GM12872 (cell line): ENCODE data around the gene CCDC106.

Experiments
- CTCF ChIP-seq: IDR thresholded peaks from 3 replicates; pipeline ENCODE4 v1.5.1; 2011; ENCODE audit warnings: low read depth, mild to moderate bottlenecking, low read length, moderate library complexity; ENCODE audit not compliant: insufficient read depth

CCDC106 gene

GRCh38 chr19:55632463-55632834 lies 15.6 kb upstream of the CCDC106 start:
- peak; percentile 78 for TF ChIP-seq CTCF

- TF ChIP-seq CTCF, result no peak
Measured at GRCh38 chr19:55633861-55634260, 14.2 kb upstream of the CCDC106 start.

GRCh38 chr19:55635334-55635717 lies 12.7 kb upstream of the CCDC106 start:
- TF ChIP-seq CTCF, result no peak

GRCh38 chr19:55635856-55636440 lies 12.1 kb upstream of the CCDC106 start:
- TF ChIP-seq CTCF, result no peak

GRCh38 chr19:55636723-55637122 lies 11.3 kb upstream of the CCDC106 start:
- TF ChIP-seq CTCF, result no peak

GRCh38 chr19:55637534-55637933 lies 10.5 kb upstream of the CCDC106 start:
- no peak for TF ChIP-seq CTCF

GRCh38 chr19:55638864-55639359 lies 9.1 kb upstream of the CCDC106 start:
- TF ChIP-seq CTCF, result peak; percentile 72
